Left ventricle myocardium inferior (tissue), 1 donor: ENCODE results near the gene DDN. TPM values are rescaled to one million over a fixed set of nuclear protein-coding genes. Genes with fewer than 3 reads are reported as not detected.
A peak's percentile ranks its signal among the peaks of the same experiment; 100 is the strongest.

ENCODE experiments used
- DNase-seq: peaks from one replicate; pipeline ENCODE4 v3.0.0-alpha.2; 2020
- H3K27ac ChIP-seq: fragments of 200-600 bp; replicated peaks from 2 replicates; pipeline ENCODE4 v1.8.0; 2021
- H3K27me3 ChIP-seq: fragments of 200-600 bp; 2 replicates; pipeline ENCODE4 v1.8.0; 2021; ENCODE audit warnings: low read depth
- H3K36me3 ChIP-seq: fragments of 200-600 bp; 2 replicates; pipeline ENCODE4 v1.8.0; 2021
- H3K4me1 ChIP-seq: fragments of 200-600 bp; 2 replicates; pipeline ENCODE4 v1.8.0; 2021
- H3K4me3 ChIP-seq: fragments of 200-600 bp; 2 replicates; pipeline ENCODE4 v1.8.0; 2021; ENCODE audit warnings: mild to moderate bottlenecking, moderate library complexity
- H3K9me3 ChIP-seq: fragments of 200-600 bp; replicated peaks from 2 replicates; pipeline ENCODE4 v1.8.0; 2021
- CTCF ChIP-seq: fragments of 200-600 bp; IDR thresholded peaks from 2 replicates; pipeline ENCODE4 v1.8.0; 2021; ENCODE audit warnings: antibody characterized with exemption, mild to moderate bottlenecking, borderline replicate concordance
- intact Hi-C: fragments of 100-400 bp; cut with micrococcal nuclease; formaldehyde crosslinking; loops from one replicate; pipeline ENCODE4 v1.11.0; 2022
- total RNA-seq: library from RNA; stranded (reverse); fragmentation: NEBNext Ultra II Directional; extraction: Animal tissue kit (Norgen Biotek cat#: 25700); gene quantifications from one replicate; pipeline ENCODE4 v1.2.1, GENCODE V29; 2021
- donor health status: DM: no; HTN: yes; CAD: no; lungs with severe emphysema.

The DDN gene
- total RNA-seq, 1 donor from 2014 or later = 1.4 TPM

- TF ChIP-seq CTCF = peak; percentile 42
- no peak for DNase-seq
- intact Hi-C loops = no loop called here
Measured at GRCh38 chr12:48978291-48978740, 20.9 kb downstream of the DDN start, which contains the start of gene WNT1. Gene WNT1, plus strand, starts transcription at chr12:48978322. Its CDS starts 329 bp downstream, at chr12:48978651.

GRCh38 chr12:48977290-48978281, 21.6 kb downstream of the DDN start:
- intact Hi-C loops = no loop called here
- H3K9me3 ChIP-seq = no peaks in the 10 kb centered on the region
- peaks cover 100% of the 10 kb centered on the region for H3K27me3 ChIP-seq
- H3K27ac ChIP-seq = no peak overlapping the region
- no peaks in the 10 kb centered on the region for H3K36me3 ChIP-seq
- H3K4me3 ChIP-seq = peak overlapping the region; percentile 59
- DNase-seq = no peak
- H3K4me1 ChIP-seq = peaks cover 46% of the 10 kb centered on the region
- TF ChIP-seq CTCF = peak; percentile 79

More at GRCh38 chr12:48978291-48978740, 20.9 kb downstream of the DDN start, which contains the start of gene WNT1:
- Histone ChIP-seq H3K27me3 (peaks cover 100% of the 10 kb centered on the region), H3K4me1 (peaks cover 46% of the 10 kb centered on the region), H3K4me3 (peak within 1 kb of the TSS; percentile 59), H3K27ac (no peak within 1 kb of the TSS), H3K36me3 (no peaks in the 10 kb centered on the region), H3K9me3 (no peaks in the 10 kb centered on the region)

- Histone ChIP-seq H3K36me3 (no peaks in the 10 kb centered on the region), H3K27ac (peak overlapping the region; percentile 11), H3K9me3 (no peaks in the 10 kb centered on the region), H3K27me3 (peaks cover 100% of the 10 kb centered on the region), H3K4me3 (no peak overlapping the region), H3K4me1 (peaks cover 50% of the 10 kb centered on the region)
- intact Hi-C loops = no loop called here
- DNase-seq = peak; percentile 58
- peak; percentile 71 for TF ChIP-seq CTCF
Measured at GRCh38 chr12:48973941-48974673, 25.1 kb downstream of the DDN start.

GRCh38 chr12:48973531-48973930, 25.6 kb downstream of the DDN start:
- intact Hi-C loops = no loop called here
- H3K27me3 ChIP-seq = peaks cover 99% of the 10 kb centered on the region
- H3K4me3 ChIP-seq = no peak overlapping the region
- H3K4me1 ChIP-seq = peaks cover 44% of the 10 kb centered on the region
- peak overlapping the region; percentile 11 for H3K27ac ChIP-seq
- no peak for TF ChIP-seq CTCF
- no peaks in the 10 kb centered on the region for H3K36me3 ChIP-seq
- peak; percentile 65 for DNase-seq
- no peaks in the 10 kb centered on the region for H3K9me3 ChIP-seq

GRCh38 chr12:48972952-48973483, 26.2 kb downstream of the DDN start:
- Histone ChIP-seq H3K4me1 (peaks cover 39% of the 10 kb centered on the region), H3K9me3 (no peaks in the 10 kb centered on the region), H3K27ac (peak overlapping the region; percentile 11), H3K36me3 (no peaks in the 10 kb centered on the region), H3K27me3 (peaks cover 98% of the 10 kb centered on the region), H3K4me3 (no peak overlapping the region)
- no peak for TF ChIP-seq CTCF
- no peak for DNase-seq
- intact Hi-C loops = no loop called here
